Choroid plexus epithelial cell (primary cell): ENCODE data around the gene TEKT5.

Source experiments
- DNase-seq: peaks from one replicate; pipeline ENCODE4 v3.0.0-alpha.2; 2010; ENCODE audit warnings: low read depth
- H3K4me3 ChIP-seq: 2 replicates; pipeline ENCODE4 v1.5.1; 2011; ENCODE audit warnings: low read depth, mild to moderate bottlenecking, control low read depth, low read length, moderate library complexity
- TF ChIP-seq, protein P1 (sequence below): conservative IDR thresholded peaks from 2 replicates; pipeline ENCODE4 v1.5.1; 2011; ENCODE audit warnings: low read depth, mild to moderate bottlenecking, control low read depth, inconsistent platforms, low read length, moderate library complexity

Gene TEKT5

DNA sequence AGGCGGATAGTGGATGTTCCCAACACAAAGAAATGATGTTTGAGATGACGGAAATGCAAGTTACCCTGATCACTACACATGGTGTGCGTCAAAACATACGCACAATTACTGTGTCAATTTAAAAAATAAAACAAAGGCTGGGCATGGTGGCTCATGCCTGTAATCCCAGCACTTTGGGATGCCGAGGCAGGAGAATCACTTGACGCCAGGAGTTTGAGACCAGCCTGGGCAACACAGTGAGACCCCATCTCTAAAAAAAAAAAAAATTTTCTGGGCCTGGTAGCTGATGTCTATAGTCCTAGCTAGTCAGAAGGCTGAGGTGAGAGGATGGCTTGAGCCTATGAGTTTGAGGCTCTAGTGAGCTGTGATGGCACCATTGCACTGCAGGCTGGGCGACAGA, 51.8 kb downstream of the TEKT5 start:
- no peak overlapping the region for H3K4me3 ChIP-seq
- TF ChIP-seq, protein P1, sequence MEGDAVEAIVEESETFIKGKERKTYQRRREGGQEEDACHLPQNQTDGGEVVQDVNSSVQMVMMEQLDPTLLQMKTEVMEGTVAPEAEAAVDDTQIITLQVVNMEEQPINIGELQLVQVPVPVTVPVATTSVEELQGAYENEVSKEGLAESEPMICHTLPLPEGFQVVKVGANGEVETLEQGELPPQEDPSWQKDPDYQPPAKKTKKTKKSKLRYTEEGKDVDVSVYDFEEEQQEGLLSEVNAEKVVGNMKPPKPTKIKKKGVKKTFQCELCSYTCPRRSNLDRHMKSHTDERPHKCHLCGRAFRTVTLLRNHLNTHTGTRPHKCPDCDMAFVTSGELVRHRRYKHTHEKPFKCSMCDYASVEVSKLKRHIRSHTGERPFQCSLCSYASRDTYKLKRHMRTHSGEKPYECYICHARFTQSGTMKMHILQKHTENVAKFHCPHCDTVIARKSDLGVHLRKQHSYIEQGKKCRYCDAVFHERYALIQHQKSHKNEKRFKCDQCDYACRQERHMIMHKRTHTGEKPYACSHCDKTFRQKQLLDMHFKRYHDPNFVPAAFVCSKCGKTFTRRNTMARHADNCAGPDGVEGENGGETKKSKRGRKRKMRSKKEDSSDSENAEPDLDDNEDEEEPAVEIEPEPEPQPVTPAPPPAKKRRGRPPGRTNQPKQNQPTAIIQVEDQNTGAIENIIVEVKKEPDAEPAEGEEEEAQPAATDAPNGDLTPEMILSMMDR = no peak
- no peak for DNase-seq

DNA sequence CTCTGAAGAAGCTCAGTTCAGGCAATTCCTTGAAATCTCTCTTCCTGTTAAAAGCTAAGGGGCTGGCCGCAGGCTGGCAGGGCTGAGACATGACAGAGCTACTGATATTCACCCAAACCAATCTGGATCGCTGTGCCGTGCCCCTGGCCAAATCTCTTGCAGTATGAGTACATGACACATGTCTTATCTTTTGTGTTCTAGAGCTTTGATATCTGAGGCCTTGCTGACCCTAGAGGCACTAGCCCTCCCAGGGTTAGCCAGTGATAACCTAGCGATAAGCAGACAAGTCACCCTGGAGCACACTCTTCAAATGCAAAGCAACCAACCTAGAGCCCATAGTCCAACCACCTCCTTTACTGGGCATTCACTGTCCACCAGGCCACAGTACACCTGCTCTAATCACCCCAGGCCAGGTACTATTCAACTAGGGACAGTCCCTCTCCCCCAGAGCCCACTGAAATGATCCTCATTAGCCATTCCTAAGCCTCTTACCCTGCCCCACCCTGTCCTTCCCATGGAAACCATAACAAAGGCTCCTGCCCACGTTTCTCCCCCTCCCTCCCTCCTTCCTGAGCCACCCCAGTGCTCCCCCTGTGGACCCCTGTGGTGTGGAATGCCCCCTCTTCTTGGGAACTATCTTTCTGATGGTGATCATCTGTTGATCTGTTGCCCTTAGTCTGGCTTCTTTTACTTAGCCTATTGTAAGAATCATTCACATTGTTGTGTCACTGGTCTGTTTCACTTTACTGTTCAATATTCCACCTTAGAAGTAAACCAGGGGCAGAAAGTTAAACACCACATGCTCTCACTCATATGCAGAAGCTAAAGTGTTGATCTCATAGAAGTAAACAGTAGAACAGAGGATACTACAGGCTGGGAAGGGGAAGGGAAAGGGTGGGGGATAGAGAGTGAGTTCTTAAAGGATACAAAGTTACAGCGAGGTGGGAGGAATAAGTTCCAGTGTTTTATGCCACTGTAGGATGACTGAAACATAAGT, 52.5 kb downstream of the TEKT5 start:
- TF ChIP-seq, protein P1 = no peak
- DNase-seq = no peak
- no peak overlapping the region for H3K4me3 ChIP-seq

DNA sequence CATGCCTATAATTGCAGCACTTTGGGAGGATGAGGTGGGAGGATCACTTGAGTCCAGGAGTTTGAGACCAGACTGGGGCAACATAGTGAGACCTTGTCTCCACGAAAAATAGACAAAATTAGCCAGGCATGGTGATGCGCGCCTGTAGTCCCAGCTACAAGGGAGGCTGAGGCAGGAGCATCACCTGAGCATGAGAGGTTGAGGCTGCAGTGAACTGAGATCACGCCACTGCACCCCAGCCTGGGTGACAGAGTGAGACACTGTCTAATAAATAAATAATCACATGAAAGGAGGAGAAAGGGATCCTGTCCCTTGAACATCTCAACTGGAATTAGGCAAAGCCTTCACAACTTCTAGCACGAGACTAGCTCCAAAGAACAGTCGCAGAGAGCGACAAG, 53.2 kb downstream of the TEKT5 start:
- no peak overlapping the region for H3K4me3 ChIP-seq
- DNase-seq = no peak
- TF ChIP-seq, protein P1 = no peak

DNA sequence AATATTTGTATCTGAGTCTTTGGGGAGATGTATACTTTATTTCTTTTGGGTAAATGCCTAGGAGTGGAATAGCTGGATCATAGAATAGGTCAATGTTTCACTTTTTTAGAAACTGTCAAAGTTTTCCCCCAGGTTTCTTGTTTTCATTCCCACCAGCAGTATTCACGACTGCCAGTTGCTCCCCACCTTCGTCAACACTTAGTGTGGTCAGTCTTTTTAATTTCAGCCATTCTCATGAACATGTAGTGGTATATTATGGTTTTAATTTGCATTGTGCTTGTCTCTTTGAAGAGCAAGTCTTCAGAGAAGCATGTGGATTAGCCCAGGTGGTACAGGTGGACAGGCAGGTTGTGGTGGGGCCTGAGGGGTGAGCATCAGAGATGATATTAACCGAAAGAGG, 53.8 kb downstream of the TEKT5 start:
- TF ChIP-seq, protein P1 = no peak
- H3K4me3 ChIP-seq = no peak overlapping the region
- DNase-seq = no peak

DNA sequence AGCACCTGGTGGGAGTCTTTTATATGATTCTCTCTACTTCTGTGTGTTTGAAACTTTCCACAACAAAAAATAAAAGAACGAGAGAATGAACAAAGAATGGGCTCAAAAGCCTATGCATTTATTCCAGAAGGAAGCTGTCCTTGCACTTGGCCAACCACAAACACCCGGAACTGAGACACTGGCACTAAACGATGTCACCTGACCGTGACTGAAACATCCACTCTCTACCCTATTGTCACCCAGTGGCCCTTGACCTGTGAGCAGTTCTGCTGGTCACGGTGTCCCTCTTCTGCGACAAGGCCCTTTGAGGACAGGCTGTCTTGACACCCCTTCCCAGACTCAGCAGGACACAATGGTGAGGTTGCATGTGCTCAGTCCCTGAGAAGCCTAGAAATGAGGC, 56.6 kb downstream of the TEKT5 start:
- DNase-seq = no peak
- TF ChIP-seq, protein P1 = no peak
- no peak overlapping the region for H3K4me3 ChIP-seq

DNA sequence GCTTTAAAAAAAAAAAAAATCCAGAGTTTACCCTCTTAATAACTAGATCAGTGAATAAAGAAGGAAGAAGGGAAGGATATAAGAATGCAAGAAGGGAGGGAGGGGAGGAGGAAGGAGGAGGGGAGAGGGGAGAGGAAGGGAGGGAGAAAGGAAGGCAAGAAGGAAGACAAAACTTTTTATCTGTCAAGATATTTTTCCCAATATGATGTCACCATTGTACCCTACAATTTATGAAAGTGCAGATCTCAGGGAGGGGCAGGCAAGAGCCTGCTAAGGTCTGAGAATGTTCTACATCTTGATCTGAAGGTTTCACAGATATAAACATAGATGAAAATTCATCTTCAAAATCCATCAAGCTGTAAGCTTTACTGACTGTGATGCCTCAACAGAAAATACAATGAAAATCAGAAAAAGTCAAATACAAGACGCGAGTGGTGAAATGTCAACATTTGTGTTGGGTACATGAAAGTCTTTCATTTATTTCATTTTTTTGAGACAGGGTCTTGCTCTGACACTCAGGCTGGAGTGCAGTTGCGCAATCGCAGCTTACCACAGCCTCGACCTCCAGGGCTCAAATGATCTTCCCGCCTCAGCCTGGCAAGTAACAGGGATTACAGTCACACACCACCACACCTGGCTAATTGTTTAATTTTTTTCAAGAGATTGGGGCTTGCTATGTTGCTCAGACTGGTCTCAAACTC, 57.2 kb downstream of the TEKT5 start:
- TF ChIP-seq, protein P1 = no peak
- H3K4me3 ChIP-seq = no peak overlapping the region
- no peak for DNase-seq
